Measurements from ENCODE around the gene AHCYL2.
"Not testable (repeated sequence)": the region's sequence is repeated elsewhere in the genome, so short reads cannot be mapped to it uniquely, and the experiment has no call there.

The AHCYL2 gene

GRCh38 chr7:129386506-129386905 lies 161.7 kb downstream of the AHCYL2 start:
- DNase-seq, result no peak

DNA sequence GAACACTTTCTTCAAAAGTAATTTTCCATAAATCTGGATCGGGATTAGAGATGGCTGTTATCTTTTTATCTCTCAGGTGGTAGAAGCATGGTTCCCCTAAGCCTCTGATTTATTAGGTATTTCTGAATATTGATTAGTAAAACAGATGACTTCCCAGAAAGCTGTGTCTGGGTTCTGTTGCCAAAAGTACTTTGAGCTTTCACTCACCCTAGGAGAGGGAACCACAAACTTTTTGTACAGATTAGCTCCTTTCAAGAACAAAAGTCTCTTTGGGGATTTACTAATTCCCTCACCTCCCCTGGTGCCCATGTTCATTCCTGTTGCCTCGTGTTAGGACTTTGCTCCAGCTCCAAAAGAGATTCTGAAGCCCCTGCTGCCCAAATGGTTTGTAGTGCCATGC lies 162.7 kb downstream of the AHCYL2 start:
- no peak for DNase-seq

DNA sequence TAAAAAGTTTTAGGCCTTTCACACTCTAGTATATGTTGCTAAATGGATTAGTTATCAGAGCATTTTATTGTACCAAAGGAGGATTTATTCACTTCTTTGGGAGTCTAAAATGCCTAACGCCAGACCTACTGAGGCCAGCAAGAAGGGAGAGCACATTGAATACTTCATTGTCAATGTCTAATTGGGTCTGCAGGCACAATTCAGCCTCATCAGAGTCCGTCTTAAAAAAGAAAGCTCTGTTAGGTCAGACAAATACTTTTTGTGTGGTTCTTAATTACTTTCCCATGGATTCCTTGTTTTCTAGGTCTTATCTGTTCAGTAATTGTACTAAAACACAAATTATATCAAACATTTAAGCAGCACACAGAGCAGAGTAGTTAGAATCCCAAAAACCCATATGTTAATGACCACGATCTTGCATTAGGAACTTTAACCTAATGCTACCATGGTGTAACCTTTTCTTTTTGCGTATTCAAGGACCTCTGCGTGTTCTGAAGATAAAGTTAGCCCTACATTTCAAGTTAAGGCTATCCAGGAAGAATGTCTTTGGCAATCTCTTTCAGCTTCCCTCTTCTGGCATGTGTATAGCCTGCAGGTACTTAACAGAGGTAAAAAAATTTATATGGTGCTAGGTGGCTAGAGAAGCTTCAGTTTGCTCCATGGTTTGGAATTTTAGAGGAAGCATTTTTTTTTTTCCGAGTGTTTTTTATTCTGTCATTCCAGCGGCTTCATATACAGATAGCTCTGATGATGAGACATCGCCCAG lies 163.7 kb downstream of the AHCYL2 start:
- DNase-seq, result no peak

GRCh38 chr7:129389829-129390228 lies 165.0 kb downstream of the AHCYL2 start:
- no peak for DNase-seq

DNA sequence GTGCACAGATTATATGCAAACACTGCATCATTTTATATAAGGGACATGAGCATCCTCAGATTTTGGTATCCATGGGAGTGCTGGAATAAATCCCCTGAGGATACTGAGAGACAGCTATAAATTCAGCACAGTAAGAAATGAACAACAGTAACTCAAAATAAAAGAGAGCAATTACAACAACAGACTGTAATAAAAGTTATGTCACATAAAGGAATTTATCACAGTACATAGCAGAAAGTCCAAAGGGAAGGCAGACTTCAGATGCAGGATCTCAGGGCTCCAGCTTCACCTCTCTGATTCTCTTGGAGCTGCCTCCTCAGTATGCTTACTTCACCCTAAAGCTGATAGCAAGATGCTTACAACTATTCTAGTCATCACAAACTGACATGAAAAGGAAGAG lies 165.5 kb downstream of the AHCYL2 start:
- DNase-seq, result no peak

DNA sequence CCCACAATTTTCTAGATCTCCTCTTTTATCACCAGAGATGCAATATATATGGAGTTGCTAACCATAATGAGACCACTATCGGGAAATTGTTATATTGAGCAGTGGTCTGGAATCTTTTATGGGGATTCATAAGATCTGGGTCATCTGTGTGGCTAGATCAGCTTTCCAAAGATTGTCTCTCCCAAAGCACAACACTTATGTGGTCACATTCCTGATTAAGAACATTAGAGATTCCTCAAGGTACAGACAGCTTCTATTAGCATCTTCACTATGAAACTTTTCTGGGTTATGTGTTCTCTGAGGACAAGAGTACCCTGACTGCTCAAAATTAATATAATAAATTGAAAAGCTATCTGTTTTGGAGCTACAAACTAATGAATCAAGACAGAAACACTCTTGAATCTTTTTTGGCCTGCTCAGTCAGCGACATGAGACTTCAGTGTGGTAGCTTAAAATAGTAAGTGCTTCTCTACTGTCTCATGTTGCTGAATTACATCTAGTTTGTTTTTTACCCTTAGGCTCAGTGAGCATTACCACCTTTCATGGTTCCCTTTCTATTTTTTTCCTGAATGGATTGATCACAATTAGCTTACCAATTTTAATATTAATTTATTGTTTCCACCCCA lies 166.8 kb downstream of the AHCYL2 start:
- no peak for DNase-seq

DNA sequence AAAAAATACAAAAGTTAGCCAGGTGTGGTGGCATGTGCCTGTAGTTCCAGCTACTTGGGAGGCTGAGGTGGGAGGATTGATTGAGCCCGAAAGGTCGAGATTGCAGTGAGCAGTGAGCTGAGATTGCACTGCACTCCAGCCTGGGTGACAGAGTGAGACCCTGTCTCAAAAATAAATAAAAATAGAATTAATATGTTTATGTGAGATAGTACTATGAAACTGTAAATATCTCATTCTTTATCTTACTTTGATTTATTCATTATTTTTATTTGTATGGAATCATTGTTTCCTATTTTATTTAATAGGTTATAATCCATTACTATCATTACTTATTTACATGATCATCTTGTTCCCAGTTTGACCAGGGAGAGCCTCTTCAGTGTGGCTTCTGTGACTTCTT lies 168.4 kb downstream of the AHCYL2 start:
- DNase-seq, result no peak

GRCh38 chr7:129394101-129394500 lies 169.3 kb downstream of the AHCYL2 start:
- DNase-seq, result no peak

- no peak for DNase-seq
These were observed 170.4 kb downstream of the AHCYL2 start for GRCh38 chr7:129394982-129395914.

DNA sequence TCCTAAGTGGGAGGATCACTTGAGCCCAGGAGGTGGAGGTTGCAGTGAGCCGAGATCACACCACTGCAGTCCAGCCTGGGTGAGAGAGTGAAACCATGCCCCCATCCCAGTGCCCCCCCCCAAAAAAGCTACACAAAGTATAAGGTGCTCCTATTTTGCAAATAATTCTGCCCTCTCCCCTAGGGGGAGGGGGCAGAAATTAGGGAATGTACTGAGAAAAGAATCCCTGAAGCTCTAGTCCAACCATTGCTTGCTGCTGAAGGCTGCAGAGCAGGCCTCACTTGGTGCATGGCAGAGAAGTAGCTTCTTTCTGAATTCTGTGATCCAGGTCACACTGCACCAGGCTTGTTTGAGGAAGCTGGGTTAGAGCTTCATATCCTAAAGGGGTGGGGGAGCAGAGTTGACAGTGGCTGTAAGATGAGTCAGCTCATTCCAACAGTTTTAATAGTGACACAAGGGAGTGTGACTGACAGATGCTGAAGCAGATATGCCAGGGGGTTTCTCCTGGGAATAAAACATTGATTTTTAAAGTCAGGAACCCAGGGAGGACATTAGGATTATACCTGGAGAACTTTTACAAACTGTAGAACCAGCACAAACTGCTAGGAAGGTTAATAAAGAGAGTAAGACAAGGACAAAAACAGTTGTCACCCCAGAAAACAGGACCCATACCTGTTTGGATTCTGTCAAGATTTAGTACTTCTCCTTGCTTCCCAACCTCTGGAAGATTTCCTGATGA lies 176.6 kb downstream of the AHCYL2 start:
- DNase-seq, result peak; percentile 4

- no peak for DNase-seq
These were observed 177.4 kb downstream of the AHCYL2 start for GRCh38 chr7:129401967-129402860.

DNA sequence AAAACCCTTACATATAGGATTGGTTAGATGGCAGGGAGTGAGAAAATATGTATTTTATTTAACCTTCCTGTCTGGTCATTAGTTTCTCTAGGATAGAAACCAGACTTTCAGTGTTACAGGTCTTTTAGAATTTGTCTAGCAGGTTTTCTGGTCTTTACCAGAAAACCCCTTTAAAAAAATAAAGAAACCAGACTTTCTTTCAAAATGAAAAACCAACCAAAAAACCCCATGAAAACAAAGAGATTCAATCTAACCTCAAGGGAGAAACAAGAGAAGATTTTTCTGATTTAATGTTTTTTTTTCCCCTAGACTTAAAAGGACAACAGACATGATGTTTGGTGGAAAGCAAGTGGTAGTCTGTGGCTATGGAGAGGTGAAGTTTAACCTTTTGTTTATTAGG lies 180.7 kb downstream of the AHCYL2 start:
- DNase-seq, result no peak

DNA sequence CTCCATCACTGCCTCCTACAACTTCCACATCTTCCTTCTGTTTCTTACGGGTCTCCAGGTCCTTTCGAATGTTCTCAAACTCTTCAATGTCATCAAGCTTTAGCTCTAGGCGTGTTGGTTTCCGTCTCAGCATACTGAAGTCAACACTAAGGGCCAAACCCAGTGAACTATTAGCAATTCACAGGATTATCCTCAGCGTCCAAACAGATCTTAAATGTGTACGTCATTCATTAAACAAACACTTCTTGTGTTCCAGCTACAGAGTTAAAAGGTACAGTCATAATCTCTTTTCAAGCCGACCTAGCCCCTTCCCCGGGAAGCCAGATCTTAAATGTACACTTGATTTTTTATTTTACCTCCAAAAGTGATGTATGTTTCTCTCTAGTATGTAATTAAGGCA lies 185.4 kb downstream of the AHCYL2 start:
- not testable (repeated sequence) for DNase-seq

DNA sequence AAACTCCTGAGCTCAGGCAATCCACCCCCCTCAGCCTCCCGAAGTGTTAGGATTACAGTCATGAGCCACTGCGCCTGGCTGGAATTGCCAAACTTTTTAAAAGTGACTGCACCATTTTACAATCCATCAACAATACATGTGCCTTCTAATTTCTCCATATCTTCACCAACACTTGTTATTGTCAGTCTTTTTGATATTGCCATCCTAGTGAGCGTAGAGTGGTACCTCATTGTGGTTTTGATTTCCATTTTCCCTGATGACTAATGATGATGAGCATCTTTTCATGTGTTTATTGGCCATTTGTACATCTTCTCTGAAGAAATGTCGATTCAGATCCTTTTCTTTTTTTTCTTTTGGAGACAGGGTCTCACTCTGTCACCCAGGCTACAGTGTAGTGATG lies 187.7 kb downstream of the AHCYL2 start:
- no peak for DNase-seq

GRCh38 chr7:129417073-129417472 lies 192.2 kb downstream of the AHCYL2 start:
- DNase-seq, result no peak

DNA sequence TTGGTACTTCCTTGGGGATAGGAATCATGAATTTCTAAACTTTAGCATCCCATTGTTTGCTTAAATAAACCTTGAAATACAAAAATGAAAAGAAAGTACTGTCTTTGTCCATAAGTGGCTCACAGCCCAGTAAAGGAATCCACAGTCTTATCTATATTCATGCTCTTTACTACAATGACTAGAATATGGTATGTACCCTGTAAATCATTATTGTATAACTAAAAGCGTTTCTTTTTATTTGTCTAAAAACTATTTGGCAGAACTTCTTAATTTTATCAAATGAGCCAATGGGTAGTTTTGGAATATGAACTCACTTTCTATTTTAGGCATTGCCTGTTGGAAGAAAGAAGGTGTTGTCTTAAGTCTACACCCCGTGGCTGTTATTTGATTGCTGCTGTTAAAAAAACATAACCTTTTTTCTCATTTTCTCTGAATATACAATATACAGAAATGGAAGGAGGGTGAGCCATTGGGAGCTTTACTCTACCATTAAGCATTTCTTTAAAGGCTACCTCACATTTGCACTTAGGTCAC lies 197.0 kb downstream of the AHCYL2 start:
- DNase-seq, result no peak

- DNase-seq, result no peak
These were observed 197.9 kb downstream of the AHCYL2 start for GRCh38 chr7:129422727-129423126.

GRCh38 chr7:129423700-129424410 lies 199.0 kb downstream of the AHCYL2 start:
- DNase-seq, result peak; percentile 34

DNA sequence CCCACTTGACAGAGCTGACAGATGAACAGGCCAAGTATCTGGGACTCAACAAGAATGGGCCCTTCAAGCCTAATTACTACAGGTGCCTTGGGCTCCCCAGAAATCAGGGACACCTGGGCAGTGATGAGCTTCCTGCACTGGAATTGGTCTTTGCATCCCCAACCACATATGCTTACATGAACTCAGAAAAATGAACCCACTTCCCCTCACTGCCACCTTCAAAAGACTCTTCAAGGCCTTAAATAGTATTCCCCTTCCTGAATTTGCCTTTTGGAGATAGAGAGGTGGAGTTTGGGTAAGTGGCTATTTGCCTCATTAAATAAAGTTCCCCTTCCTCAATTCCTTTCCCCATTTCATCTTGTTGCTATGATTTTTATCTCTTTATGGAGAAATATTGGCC lies 201.7 kb downstream of the AHCYL2 start:
- DNase-seq, result no peak

DNA sequence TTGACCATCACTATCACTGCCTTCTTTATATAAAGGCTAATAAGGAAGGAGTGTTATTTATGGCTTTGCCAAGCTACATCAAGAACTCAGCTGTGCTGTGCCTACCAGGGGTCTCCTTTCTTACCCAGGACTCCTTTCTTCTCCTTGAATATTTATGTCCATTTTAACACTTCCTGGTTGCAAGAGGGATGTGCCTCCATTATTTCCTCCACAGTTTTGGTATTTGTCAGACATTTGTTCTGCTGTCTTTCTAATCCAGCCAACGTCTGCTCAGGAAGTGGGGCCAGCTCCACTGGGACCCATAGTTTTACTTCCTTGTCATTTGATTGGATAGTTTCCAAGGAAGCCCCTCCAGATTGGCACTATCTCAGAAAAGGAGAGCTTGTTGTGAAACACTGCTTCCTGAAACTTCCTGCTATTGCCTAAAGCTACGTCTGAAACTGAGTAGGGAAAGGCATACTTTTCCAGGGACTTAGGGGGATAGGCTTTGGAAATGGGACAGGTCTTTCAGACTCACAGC lies 202.8 kb downstream of the AHCYL2 start:
- no peak for DNase-seq
